22Rv1 (cell line): ENCODE measurements around the gene FRRS1.

Experiments used
- ZFX ChIP-seq: fragments of 450-650 bp; IDR thresholded peaks from 2 replicates; pipeline ENCODE4 v1.6.1; 2017; ENCODE audit warnings: antibody characterized with exemption, borderline replicate concordance
- TF ChIP-seq, protein P1 (sequence below): fragments of 450-650 bp; IDR thresholded peaks from 2 replicates; pipeline ENCODE4 v1.5.1; 2017; ENCODE audit warnings: mild to moderate bottlenecking

DNA sequence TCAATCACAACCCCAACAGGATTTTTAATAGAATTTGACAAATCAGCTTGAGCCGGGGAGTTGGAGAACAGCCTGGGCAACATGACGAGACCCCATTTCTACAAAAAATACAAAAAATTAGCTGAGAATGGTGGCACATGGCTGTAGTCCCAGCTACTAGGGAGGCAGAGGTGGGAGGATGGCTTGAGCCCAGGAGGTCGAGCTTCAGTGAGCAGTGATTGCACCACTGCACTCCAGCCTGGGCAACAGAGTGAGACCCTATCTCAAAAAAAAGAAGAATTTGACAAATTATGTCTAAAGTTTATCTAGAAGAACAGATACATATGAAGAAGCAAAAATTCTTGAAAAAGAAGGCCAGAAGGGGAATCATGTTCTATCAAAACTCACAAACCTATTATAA, 43.2 kb downstream of the FRRS1 start:
- TF ChIP-seq, protein P1, sequence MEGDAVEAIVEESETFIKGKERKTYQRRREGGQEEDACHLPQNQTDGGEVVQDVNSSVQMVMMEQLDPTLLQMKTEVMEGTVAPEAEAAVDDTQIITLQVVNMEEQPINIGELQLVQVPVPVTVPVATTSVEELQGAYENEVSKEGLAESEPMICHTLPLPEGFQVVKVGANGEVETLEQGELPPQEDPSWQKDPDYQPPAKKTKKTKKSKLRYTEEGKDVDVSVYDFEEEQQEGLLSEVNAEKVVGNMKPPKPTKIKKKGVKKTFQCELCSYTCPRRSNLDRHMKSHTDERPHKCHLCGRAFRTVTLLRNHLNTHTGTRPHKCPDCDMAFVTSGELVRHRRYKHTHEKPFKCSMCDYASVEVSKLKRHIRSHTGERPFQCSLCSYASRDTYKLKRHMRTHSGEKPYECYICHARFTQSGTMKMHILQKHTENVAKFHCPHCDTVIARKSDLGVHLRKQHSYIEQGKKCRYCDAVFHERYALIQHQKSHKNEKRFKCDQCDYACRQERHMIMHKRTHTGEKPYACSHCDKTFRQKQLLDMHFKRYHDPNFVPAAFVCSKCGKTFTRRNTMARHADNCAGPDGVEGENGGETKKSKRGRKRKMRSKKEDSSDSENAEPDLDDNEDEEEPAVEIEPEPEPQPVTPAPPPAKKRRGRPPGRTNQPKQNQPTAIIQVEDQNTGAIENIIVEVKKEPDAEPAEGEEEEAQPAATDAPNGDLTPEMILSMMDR = no peak
- TF ChIP-seq ZFX = no peak
